GM18511 (cell line): ENCODE measurements around the gene TSHZ2.
"Not testable (repeated sequence)": the region's sequence is repeated elsewhere in the genome, so short reads cannot be mapped to it uniquely, and the experiment has no call there.

Experiments
- ATAC-seq: cut with Tn5 transposase; IDR thresholded peaks from one replicate; pipeline ENCODE4 v1.9.1; 2021; ENCODE audit warnings: mild to moderate bottlenecking, moderate library complexity; ENCODE audit not compliant: unreplicated experiment

The TSHZ2 gene

DNA sequence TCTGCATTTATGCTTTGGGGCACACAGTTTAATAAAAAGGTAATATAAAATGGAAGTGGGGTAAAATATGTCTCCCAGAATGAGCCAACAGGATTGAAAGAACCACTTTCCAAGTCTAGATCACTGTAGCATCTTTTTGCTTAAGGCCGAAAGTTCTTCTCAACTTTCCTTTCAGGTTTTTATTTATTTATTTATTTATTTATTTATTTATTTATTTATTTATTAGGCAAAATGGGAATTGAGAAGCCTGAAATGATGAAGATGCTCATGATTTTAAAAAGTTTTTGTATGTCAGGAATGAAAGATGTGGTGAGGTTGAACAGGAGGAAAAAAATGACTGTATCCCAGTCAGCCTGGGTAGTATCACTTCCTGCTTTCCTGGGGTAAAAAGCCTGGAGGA lies 24.0 kb downstream of the TSHZ2 start:
- ATAC-seq: no peak

DNA sequence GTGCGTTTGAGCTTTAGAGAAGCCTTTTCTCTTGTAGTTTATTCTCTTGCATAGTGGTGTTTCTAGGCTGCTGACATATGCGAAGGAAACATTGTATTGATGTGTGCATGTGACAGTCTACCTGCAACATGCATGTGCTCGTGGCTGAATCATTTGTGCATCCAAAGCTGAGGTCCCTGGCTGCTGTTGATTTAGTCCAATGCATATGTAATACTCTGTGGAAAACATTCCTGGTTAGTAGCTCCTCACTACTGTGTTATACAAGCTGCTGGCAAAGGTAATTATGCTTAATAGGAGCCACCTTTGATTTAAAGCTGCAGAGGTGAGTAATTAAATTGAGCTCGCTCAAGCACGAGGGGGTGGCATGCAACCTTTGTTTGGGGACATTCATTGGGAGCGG lies 24.5 kb downstream of the TSHZ2 start:
- no peak for ATAC-seq

DNA sequence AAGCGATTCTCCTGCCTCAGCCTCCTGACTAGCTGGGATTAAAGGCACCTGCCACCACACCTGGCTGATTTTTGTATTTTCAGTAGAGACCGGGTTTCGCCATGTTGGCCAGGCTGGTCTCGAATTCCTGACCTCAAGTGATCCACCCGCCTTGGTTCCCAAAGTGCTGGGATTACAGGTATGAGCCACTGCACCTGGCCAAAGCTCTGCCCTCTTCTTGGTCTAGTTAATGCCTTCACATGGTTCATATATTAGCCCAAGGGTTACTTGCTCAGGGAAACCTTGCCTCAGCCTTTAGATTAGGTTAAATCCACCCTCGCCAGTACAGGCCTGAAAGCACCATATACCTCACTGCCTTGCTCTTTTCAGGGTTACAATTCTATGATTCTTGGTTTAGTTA lies 26.1 kb downstream of the TSHZ2 start:
- ATAC-seq: no peak

DNA sequence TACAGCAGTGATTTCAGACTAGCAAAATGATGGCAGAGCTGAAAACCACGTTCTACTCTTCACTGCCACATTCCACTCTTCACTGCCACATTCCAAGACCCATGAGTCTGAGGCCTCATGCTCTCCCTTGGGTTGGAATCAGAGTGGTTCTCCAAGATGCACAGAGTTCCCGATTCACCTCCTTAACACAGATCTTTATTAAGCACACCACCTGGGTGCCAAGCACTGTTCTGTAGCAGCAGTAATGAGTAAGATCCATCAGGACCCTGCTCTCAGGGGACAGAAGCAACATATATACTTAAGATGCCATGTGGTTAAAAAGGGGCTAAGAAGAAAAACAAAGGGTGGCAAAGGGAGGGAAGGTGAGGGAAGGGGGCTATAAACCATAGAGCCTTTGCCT lies 26.9 kb downstream of the TSHZ2 start:
- ATAC-seq: no peak

DNA sequence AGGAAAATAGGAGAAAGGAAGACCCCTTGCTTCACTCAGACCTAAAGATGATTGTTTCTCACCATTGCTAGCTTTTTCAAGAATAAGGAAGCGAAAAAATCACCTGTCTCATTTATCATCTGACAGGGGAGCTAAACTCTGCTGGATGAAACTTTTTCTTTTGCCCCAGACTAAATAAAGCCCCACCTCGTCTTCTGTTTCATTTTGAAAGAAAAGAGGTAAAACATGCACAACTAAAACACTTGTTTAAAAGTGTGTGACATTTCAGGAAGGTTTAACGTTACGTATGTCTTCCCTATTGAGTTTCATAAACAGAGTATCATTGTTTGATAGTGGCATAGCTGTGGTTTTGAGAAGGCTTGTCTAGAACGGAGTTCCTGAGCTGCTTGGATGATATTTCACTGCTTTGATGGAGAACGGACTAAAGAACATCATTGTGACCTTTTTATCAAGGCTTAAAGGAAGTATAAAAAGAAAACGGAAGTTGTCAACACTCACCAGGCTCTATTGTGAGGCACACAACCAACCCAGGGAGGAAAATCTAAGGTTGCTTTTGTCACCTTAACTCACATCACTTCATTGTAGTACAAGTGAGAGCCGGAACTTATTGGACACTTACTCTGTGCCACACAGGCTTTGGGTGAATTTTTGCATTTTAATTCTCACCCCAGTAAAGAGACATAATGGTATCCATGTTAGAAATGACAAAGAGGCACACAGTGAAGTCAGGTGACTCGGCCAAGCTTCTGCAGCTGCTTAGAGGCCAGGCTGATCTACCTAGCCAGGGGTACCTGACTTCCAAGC lies 29.5 kb downstream of the TSHZ2 start:
- peak; percentile 57 for ATAC-seq

DNA sequence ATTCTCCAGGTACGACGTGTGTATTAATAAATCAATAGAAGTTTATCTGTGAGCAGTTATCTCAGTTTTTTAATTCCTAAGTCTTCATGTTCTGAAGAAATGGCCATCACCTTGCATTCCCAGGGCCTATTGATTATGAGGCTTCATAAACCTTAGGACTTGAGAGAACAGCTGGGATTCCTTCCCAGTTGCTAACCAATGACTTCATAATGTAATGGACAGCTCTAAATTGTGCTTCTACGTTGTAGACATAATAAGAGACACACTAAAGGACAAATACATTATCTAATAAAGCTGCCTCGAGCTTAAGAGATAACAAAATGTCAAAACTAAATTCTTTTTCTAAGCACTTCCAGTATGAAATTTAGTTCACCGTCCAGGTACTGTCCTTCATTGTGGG lies 30.6 kb downstream of the TSHZ2 start:
- ATAC-seq: no peak

DNA sequence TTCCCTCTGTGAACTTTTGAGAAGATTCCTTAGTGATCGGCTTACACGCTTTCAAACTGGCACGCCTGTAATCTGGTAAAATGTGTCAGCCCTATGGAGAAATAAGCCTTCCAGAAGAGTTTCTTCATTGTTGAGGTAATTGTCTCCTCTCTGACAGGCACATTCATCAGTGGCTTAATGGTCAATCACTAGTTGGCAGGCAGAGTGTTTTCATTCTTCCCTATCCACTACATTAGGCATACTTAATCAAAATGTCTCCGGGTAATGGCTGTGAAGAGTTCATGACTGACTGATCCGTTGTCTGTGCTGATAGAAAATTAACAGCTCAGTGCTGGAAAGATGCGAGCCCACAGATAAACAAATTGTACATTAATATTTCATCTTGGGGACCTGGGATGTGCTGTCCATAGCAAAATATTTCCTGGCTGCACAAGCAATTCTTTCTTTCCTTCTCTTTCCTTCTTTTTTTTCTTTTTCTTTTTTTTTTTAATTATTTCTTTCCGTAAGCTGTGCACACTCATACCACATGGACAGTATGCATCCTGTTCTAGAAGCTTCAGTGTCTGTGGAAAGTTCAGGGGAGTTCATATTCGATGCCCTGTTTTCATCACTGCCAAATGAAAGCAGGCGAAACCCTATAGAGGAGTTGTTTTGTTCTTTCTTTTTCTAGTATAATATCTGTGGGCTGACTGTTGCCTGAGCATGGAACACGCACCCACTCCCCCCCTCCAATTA lies 31.4 kb downstream of the TSHZ2 start:
- ATAC-seq: no peak

DNA sequence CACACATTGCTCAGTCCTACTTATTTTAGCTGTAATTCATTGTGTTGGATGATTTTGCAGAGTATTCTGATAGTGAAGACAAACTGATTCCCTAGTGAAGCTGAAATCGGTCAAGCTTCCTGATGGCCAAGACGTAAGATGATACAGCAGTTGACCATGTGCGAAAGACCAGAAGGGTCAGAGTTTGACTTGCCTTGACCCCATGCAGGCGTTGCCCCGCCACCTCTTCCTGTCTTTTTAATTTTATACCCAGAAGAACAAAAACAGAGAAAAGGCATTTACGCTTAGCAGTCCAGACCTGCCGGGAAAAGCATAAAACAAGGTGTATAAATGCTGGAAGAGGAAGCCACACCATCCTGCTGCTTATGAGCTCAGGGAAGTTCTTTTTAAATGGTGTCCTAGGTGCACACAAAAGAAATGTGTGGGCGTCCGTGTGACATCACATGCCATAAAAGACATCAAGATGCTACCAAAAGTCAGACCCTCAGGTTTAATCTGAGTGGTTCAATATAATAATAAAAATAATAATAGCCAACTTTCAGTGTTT lies 32.2 kb downstream of the TSHZ2 start:
- ATAC-seq: no peak

DNA sequence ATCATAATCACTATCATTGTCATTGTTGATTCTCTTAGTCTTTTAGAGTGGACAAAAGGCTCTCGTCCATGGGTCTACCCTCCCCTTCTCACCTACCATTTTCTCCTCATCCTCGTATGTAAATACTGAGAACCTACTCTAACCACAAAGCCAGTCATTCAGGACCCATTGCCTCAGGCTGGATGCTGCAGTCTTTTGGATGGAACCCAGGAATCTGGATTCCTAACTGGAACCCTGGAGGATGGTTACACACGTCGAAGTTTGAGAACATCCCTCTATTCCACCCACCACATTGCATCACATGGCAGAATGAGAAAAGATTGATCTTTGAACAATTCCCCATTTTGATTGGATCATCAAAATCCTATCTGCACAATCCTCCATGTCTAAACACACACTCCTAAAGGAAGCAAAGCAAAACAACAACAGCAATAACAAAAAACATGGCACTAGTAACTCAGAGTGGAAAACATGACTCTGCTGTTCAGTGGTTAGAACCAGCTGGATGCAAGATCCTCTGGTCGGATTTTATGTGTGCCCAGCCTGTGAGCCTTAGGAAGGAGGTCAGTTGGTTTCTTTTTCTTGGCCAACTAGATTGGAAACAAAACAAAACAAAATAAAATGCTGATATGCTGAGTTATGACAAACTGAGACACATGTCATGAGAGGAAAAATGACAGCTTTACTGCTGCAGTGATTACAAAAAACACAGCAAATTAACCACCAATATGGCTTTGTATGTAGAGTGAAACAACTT lies 38.0 kb downstream of the TSHZ2 start:
- no peak for ATAC-seq

DNA sequence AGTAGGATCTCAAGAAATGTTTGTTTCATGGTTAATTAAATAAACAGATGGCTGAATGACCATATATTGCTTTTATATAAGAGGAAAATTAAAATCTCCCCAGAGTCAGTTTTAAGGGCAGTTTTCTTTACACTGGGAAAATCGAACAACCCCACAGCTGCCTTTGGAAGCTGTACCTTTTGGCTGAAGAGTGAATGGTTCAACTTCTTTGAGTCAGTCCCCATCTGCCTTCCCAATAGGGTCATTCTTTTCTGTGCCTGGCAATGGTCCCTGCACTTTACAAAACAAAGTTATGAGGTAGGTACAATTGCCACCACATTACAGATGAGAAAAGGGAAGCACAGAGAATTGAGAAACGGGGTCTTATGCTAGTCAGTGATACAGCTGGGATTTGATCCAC lies 39.5 kb downstream of the TSHZ2 start:
- ATAC-seq: no peak

DNA sequence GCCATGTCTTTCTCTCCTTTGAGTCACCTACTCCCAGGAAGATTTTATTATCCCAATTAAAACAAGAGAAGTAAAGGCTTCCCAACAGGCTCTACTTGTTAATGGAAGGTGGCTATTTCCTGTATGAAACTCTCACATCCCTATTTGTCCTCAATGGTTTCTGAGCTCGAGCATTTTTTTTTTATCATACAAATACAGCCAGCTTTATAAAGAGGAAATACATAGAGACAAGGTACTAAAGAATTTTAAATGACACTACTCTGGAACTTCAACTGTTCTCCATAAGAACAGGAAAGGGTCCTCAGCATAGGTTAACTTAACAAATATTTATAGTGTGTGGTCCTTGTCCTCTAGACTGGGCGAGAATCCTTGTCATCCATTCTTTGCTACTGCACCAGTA lies 41.0 kb downstream of the TSHZ2 start:
- ATAC-seq: no peak

DNA sequence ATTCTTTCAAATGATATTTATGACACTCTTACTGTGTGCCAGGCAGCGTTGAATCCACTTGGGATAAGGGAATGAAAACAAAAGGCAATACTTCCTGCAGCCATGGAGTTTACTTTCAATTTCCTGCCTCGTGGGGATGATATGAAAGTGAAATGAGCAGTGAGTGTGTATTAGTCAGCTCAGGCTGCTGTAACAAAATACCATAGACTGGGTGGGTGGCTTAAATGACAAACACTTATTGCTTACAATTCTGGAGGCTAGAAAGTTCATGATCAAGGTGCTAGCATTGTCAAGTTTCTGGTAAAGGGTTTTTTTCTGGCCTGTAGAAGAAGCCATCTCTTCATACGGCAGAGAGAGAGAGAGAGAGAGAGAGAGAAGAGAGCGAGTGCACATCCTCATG lies 41.7 kb downstream of the TSHZ2 start:
- no peak for ATAC-seq

DNA sequence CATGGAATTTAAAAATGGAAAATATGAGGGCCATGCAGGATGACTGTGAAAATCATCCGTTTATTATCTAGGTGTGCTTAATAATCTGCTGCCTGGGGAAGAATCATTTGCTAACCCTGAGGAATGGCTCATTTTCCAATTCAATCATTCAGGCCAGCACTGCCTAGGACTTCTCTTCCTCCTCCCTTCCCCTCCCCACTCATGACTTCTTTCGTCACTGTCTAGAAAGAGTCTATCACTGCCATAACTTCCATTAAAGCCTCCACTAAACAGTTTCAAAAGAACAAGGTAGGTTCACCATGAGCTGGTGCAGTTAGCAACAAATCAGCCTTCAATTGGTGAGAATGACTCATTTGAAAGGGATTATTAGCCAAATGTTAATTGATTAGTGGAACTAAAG lies 43.9 kb downstream of the TSHZ2 start:
- ATAC-seq: no peak

DNA sequence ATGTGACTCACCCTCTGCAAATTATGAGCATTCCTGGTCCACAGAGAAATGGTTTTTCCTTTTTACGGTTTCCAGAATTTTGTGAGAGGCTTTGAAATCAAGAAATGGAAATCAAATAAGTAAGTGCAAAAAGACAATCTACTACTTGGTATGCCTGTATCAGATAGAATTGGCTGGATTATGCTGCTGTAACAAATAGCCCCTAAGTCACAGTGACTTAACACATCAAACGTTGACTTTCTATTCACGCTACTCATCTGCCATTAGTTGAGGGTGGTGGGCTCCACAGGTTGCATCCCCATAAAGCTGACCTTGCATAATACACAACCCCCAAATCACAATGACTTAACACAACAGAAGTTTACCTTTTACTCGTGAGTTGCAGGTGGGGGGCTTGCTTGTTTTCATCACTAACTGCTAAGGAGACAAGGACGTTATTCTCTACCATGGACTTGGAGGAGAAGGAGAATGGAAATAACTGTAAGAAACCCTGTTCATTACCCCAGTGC lies 44.4 kb downstream of the TSHZ2 start:
- ATAC-seq: no peak

DNA sequence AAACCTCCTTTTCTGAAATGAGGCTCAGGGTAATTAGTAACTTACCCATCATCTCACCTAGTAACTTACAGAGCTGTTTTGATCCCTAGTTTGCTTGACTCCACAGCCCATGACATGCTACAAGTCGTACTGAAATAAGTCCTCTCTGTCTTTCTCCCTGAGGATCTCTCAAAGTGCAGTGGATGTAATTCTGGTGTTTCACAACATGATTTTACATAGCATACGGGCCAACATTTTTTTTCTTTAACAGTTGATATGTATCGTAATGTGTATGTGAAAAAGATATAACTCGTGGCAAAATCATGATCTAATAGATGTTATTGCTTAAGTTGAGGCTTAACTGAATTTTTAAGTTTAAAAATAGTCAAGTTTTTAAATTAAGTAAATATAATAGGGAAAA lies 45.0 kb downstream of the TSHZ2 start:
- ATAC-seq: no peak

DNA sequence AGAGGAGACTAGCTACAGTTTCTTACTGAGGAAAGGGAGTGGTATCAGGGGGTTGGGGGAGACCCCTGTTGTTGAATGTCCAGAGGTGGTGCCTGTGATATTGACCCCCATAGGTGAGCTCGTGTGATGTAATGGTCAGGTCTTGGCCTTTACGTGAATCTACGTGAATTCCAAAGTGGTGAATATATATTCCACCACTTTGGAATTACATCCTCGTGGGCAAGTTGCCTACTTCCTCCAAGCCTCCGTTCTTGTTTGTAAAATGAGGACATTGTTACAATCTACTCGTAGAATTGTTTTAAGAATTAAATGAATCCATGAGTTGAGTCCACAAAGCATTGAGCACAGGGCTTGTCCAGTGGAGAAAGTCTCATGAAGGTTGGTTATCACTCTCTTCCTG lies 47.3 kb downstream of the TSHZ2 start:
- ATAC-seq: no peak

DNA sequence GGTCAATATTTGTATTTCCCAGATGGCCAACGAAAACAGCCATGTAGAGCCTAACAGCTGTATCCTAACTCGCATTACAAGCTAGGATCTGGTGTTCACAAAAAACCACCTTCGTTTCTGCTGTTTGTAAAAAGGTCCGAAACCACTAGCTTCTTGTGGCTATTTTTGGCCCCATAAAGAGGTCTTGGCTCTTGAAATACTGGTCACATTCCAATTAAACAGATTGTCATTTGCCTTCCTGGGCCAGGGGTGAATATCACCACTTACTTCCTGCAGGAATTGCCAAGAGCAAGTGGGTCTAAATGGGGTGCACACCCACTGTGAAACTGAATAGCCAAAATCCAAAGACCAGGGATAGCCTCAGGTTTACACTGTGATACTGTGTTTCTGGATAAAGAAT lies 48.2 kb downstream of the TSHZ2 start:
- ATAC-seq: no peak

DNA sequence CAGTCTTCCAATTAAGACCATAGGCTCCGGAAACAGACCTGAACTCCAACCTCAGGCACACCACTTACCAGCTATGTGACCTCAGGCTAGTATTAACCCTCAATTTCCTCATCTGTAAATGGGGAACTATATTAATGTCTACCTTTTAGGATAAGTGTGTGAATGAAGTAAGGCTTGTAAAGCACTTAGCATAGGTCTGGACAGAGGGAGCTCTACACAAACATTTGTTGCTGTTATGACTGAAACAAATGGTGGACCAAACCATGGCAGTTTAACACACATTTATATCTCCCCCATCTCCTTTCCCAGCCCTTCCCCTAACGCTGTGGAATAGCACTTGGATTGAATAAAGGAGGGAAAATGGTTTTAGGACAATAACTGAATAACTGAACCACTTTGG lies 48.7 kb downstream of the TSHZ2 start:
- ATAC-seq: no peak

DNA sequence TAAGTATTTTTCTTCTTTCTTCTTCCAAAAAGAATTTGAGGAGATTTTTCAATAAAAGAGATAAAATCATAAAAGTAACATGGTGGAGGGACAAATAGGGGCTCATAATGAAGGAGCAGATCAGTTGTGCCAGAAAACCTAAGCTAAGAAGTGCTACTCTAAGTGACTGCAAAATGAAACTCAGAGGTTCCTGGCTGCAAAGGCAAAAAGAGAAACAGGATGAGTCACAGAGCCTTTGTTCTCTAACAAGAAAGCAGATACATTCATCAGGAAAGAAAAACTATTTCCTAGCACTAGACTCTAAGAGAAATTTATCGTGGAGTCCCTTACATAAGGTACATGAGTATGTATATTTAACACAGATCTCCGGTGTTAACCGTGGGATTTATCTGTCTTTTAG lies 49.8 kb downstream of the TSHZ2 start:
- no peak for ATAC-seq

DNA sequence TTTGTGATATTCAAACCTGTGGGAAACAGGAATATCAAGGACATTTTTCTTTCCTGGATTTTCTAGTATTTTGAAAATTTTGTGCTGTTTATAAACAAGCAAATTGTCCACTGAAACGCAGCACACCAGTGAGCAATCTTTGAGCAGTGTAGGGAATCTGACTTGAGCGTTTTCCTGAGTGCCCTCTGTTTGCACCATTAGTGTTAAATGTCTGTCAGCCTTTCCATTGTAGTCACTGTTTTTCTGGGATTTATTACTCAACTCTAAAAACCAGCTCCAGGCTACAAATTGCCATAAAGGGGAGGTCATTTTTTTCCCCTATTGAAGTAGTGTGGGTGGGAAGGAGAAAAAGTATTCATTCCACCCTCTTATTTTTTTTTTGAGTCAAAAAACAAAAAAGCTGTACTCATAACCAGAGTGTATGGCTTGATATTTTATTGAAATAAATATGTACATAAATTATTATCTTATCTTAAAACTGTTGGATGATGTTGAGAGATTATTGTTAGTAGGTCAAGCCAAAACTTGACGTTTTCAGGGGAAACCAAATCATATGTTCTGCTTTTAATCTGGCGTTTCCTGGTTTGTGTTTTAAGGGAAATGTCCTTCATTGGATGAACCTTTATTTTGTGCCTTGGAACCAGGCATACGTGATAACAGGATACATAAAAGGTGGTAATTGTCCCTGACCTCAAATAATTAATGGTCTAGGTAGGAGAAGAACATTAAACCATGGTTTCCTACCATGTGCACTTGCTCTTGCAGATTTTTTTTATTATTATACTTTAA lies 51.8 kb downstream of the TSHZ2 start:
- no peak for ATAC-seq

DNA sequence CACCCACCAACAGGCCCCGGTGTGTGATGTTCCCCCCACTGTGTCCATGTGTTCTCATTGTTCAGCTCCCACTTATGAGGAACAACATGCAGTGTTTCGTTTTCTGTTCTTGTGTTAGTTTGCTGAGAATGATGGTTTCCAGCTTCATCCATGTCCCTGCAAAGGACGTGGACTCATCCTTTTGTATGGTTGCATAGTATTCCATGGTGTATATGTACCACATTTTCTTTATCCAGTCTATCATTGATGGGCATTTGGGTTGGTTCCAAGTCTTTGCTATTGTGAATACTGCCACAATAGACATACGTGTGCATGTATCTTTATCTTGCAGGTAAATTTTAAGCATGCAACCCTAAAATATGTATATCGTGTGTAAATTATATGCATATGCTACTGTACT lies 52.5 kb downstream of the TSHZ2 start:
- ATAC-seq: not testable (repeated sequence)
